ENCODE results near the gene CIRBP.

- no peak for TF ChIP-seq EP300 (IDR thresholded peaks at IDR 0.05)
- TF ChIP-seq CTCF (IDR thresholded peaks at IDR 0.05), result no peak
Observed at GRCh38 chr19:1259876-1260748, 9.0 kb upstream of the CIRBP start.
